ENCODE results near the gene ALKBH5. TPM values are rescaled to one million over a fixed set of nuclear protein-coding genes. Genes with fewer than 3 reads are reported as not detected.

The ALKBH5 gene
- total RNA-seq, 1 experiment from 2014 or later = 105 TPM

GRCh38 chr17:18254888-18255649 is 71.4 kb downstream of the ALKBH5 start (continued):
- TF ChIP-seq, protein P1, sequence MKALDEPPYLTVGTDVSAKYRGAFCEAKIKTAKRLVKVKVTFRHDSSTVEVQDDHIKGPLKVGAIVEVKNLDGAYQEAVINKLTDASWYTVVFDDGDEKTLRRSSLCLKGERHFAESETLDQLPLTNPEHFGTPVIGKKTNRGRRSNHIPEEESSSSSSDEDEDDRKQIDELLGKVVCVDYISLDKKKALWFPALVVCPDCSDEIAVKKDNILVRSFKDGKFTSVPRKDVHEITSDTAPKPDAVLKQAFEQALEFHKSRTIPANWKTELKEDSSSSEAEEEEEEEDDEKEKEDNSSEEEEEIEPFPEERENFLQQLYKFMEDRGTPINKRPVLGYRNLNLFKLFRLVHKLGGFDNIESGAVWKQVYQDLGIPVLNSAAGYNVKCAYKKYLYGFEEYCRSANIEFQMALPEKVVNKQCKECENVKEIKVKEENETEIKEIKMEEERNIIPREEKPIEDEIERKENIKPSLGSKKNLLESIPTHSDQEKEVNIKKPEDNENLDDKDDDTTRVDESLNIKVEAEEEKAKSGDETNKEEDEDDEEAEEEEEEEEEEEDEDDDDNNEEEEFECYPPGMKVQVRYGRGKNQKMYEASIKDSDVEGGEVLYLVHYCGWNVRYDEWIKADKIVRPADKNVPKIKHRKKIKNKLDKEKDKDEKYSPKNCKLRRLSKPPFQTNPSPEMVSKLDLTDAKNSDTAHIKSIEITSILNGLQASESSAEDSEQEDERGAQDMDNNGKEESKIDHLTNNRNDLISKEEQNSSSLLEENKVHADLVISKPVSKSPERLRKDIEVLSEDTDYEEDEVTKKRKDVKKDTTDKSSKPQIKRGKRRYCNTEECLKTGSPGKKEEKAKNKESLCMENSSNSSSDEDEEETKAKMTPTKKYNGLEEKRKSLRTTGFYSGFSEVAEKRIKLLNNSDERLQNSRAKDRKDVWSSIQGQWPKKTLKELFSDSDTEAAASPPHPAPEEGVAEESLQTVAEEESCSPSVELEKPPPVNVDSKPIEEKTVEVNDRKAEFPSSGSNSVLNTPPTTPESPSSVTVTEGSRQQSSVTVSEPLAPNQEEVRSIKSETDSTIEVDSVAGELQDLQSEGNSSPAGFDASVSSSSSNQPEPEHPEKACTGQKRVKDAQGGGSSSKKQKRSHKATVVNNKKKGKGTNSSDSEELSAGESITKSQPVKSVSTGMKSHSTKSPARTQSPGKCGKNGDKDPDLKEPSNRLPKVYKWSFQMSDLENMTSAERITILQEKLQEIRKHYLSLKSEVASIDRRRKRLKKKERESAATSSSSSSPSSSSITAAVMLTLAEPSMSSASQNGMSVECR (CRISPR knock-in tag; IDR thresholded peaks at IDR 0.05; ENCODE audit: borderline replicate concordance) = no peak
- TF ChIP-seq, protein P2, sequence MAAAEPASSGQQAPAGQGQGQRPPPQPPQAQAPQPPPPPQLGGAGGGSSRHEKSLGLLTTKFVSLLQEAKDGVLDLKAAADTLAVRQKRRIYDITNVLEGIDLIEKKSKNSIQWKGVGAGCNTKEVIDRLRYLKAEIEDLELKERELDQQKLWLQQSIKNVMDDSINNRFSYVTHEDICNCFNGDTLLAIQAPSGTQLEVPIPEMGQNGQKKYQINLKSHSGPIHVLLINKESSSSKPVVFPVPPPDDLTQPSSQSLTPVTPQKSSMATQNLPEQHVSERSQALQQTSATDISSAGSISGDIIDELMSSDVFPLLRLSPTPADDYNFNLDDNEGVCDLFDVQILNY (CRISPR knock-in tag; IDR thresholded peaks at IDR 0.05) = no peak
- no peak for TF ChIP-seq CREB1 (CRISPR knock-in tag; IDR thresholded peaks at IDR 0.05)
- TF ChIP-seq ELF4 (CRISPR knock-in tag; IDR thresholded peaks at IDR 0.05; ENCODE audit: low read depth) = no peak
- TF ChIP-seq, protein P3, sequence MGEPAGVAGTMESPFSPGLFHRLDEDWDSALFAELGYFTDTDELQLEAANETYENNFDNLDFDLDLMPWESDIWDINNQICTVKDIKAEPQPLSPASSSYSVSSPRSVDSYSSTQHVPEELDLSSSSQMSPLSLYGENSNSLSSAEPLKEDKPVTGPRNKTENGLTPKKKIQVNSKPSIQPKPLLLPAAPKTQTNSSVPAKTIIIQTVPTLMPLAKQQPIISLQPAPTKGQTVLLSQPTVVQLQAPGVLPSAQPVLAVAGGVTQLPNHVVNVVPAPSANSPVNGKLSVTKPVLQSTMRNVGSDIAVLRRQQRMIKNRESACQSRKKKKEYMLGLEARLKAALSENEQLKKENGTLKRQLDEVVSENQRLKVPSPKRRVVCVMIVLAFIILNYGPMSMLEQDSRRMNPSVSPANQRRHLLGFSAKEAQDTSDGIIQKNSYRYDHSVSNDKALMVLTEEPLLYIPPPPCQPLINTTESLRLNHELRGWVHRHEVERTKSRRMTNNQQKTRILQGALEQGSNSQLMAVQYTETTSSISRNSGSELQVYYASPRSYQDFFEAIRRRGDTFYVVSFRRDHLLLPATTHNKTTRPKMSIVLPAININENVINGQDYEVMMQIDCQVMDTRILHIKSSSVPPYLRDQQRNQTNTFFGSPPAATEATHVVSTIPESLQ (CRISPR knock-in tag; IDR thresholded peaks at IDR 0.05) = no peak
- TF ChIP-seq ETV6 (CRISPR knock-in tag; IDR thresholded peaks at IDR 0.05) = no peak
- TF ChIP-seq, protein P4, sequence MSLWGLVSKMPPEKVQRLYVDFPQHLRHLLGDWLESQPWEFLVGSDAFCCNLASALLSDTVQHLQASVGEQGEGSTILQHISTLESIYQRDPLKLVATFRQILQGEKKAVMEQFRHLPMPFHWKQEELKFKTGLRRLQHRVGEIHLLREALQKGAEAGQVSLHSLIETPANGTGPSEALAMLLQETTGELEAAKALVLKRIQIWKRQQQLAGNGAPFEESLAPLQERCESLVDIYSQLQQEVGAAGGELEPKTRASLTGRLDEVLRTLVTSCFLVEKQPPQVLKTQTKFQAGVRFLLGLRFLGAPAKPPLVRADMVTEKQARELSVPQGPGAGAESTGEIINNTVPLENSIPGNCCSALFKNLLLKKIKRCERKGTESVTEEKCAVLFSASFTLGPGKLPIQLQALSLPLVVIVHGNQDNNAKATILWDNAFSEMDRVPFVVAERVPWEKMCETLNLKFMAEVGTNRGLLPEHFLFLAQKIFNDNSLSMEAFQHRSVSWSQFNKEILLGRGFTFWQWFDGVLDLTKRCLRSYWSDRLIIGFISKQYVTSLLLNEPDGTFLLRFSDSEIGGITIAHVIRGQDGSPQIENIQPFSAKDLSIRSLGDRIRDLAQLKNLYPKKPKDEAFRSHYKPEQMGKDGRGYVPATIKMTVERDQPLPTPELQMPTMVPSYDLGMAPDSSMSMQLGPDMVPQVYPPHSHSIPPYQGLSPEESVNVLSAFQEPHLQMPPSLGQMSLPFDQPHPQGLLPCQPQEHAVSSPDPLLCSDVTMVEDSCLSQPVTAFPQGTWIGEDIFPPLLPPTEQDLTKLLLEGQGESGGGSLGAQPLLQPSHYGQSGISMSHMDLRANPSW (CRISPR knock-in tag; conservative IDR thresholded peaks at IDR 0.05; ENCODE audit: low read depth) = no peak
- TF ChIP-seq NFE2L1 (CRISPR knock-in tag; IDR thresholded peaks at IDR 0.05) = no peak
- TF ChIP-seq, protein P5, sequence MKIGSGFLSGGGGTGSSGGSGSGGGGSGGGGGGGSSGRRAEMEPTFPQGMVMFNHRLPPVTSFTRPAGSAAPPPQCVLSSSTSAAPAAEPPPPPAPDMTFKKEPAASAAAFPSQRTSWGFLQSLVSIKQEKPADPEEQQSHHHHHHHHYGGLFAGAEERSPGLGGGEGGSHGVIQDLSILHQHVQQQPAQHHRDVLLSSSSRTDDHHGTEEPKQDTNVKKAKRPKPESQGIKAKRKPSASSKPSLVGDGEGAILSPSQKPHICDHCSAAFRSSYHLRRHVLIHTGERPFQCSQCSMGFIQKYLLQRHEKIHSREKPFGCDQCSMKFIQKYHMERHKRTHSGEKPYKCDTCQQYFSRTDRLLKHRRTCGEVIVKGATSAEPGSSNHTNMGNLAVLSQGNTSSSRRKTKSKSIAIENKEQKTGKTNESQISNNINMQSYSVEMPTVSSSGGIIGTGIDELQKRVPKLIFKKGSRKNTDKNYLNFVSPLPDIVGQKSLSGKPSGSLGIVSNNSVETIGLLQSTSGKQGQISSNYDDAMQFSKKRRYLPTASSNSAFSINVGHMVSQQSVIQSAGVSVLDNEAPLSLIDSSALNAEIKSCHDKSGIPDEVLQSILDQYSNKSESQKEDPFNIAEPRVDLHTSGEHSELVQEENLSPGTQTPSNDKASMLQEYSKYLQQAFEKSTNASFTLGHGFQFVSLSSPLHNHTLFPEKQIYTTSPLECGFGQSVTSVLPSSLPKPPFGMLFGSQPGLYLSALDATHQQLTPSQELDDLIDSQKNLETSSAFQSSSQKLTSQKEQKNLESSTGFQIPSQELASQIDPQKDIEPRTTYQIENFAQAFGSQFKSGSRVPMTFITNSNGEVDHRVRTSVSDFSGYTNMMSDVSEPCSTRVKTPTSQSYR (CRISPR knock-in tag; IDR thresholded peaks at IDR 0.05) = no peak
- TF ChIP-seq PRRX2 (CRISPR knock-in tag; IDR thresholded peaks at IDR 0.05) = no peak
- TF ChIP-seq FOXJ3 (CRISPR knock-in tag; IDR thresholded peaks at IDR 0.05; ENCODE audit: borderline replicate concordance) = no peak
- no peak for TF ChIP-seq NR3C1 (CRISPR knock-in tag; conservative IDR thresholded peaks at IDR 0.05; ENCODE audit: low read depth)
- TF ChIP-seq ZNF416 (CRISPR knock-in tag; IDR thresholded peaks at IDR 0.05) = no peak
- TF ChIP-seq SOX15 (CRISPR knock-in tag; IDR thresholded peaks at IDR 0.05) = no peak

Measured in WTC11 (cell line).